Peyer's patch (tissue), 4 donors: ENCODE data around the gene ZBTB16. TPM values are rescaled to one million over a fixed set of nuclear protein-coding genes. Genes with fewer than 3 reads are reported as not detected.

Experiments used
- DNase-seq, 3 donors: peaks; one replicate each; pipeline ENCODE4 v3.0.0-alpha.2; 2017 to 2019
- H3K27ac ChIP-seq, 4 donors: fragments of 200-600 bp; sonication (generic); one replicate each; pipeline ENCODE4 v1.5.1; 2016 to 2019
- H3K27me3 ChIP-seq, 2 donors: fragments of 200-600 bp; sonication (generic); one replicate each; pipeline ENCODE4 v1.5.1; 2019
- H3K36me3 ChIP-seq, 3 donors: fragments of 200-600 bp; sonication (generic); one replicate each; pipeline ENCODE4 v1.5.1; 2016 to 2019
- H3K4me1 ChIP-seq, 4 donors: fragments of 200-600 bp; sonication (generic); one replicate each; pipeline ENCODE4 v1.5.1; 2016 to 2019
- H3K4me3 ChIP-seq, 4 donors: fragments of 200-600 bp; sonication (generic); 1 replicate in 3 of 4; 2 replicates in 1 of 4; pipeline ENCODE4 v1.5.1; 2016 to 2019; ENCODE audit warnings: mild to moderate bottlenecking in 1 of 4
- H3K9me3 ChIP-seq, 4 donors: fragments of 200-600 bp; sonication (generic); one replicate each; pipeline ENCODE4 v1.5.1; 2016 to 2019; ENCODE audit warnings: mild to moderate bottlenecking in 1 of 4
- CTCF ChIP-seq, 6 experiments: fragments of 450-650 bp in 4 of 6; fragments of 200-600 bp in 2 of 6; sonication (generic) in 1 of 6; IDR thresholded peaks; one replicate each; pipeline ENCODE4 v1.5.1; 2017 to 2019; ENCODE audit warnings: antibody characterized with exemption in 6 of 6, mild to moderate bottlenecking in 3 of 6, moderate library complexity in 1 of 6
- POLR2A ChIP-seq, 2 donors: fragments of 450-650 bp; IDR thresholded peaks; one replicate each; pipeline ENCODE4 v1.5.1; 2017; ENCODE audit warnings: antibody characterized with exemption in 2 of 2, mild to moderate bottlenecking in 2 of 2, moderate library complexity in 2 of 2
- total RNA-seq, 4 donors: library from RNA; depleted of rRNA; stranded (reverse); fragments of >200 nt; gene quantifications; one replicate each; pipeline ENCODE4 v1.1.0, GENCODE V29; 2016

ZBTB16 gene
- total RNA-seq, 4 donors from 2014 or later, result 84.8 to 257 (median 155) TPM

GRCh38 chr11:114099392-114100178, 40.1 kb downstream of the ZBTB16 start:
- peaks cover 0 to 2% (median 0%) of the 10 kb centered on the region in 3 donors for H3K36me3 ChIP-seq
- H3K27me3 ChIP-seq, result no peaks in the 10 kb centered on the region
- TF ChIP-seq CTCF (IDR thresholded peaks at IDR 0.05), result no peak
- no peak for TF ChIP-seq POLR2A (IDR thresholded peaks at IDR 0.05)
- no peaks in the 10 kb centered on the region for H3K9me3 ChIP-seq
- H3K4me1 ChIP-seq, result peaks cover 0 to 6% (median 0%) of the 10 kb centered on the region in 4 donors
- peak overlapping the region in 1 of 4 donors; percentile 30 for H3K27ac ChIP-seq
- no peak overlapping the region for H3K4me3 ChIP-seq
- DNase-seq, result peak in 1 of 3 donors; percentile 42

- no peak for DNase-seq
- peaks cover 0 to 5% (median 0%) of the 10 kb centered on the region in 3 donors for H3K36me3 ChIP-seq
- no peak for TF ChIP-seq CTCF (IDR thresholded peaks at IDR 0.05)
- TF ChIP-seq POLR2A (IDR thresholded peaks at IDR 0.05), result no peak
- H3K4me3 ChIP-seq, result no peak overlapping the region
- no peaks in the 10 kb centered on the region for H3K9me3 ChIP-seq
- no peak overlapping the region for H3K27ac ChIP-seq
- H3K4me1 ChIP-seq, result peaks cover 0 to 6% (median 0%) of the 10 kb centered on the region in 4 donors
- H3K27me3 ChIP-seq, result no peaks in the 10 kb centered on the region
These were observed 43.7 kb downstream of the ZBTB16 start for GRCh38 chr11:114102993-114103896.

GRCh38 chr11:114105611-114106010, 46.1 kb downstream of the ZBTB16 start:
- no peaks in the 10 kb centered on the region for H3K27me3 ChIP-seq
- no peak overlapping the region for H3K4me3 ChIP-seq
- H3K9me3 ChIP-seq, result no peaks in the 10 kb centered on the region
- peaks cover 0 to 5% (median 0%) of the 10 kb centered on the region in 3 donors for H3K36me3 ChIP-seq
- no peak overlapping the region for H3K27ac ChIP-seq
- TF ChIP-seq CTCF (IDR thresholded peaks at IDR 0.05) (no peak), POLR2A (IDR thresholded peaks at IDR 0.05) (no peak)
- DNase-seq, result no peak
- peaks cover 0 to 18% (median 0%) of the 10 kb centered on the region in 4 donors for H3K4me1 ChIP-seq

GRCh38 chr11:114106047-114106446, 46.5 kb downstream of the ZBTB16 start:
- no peaks in the 10 kb centered on the region for H3K27me3 ChIP-seq
- DNase-seq, result peak in 1 of 3 donors; percentile 24
- H3K4me3 ChIP-seq, result no peak overlapping the region
- peaks cover 0 to 21% (median 0%) of the 10 kb centered on the region in 4 donors for H3K4me1 ChIP-seq
- no peak for TF ChIP-seq CTCF (IDR thresholded peaks at IDR 0.05)
- TF ChIP-seq POLR2A (IDR thresholded peaks at IDR 0.05), result no peak
- no peaks in the 10 kb centered on the region for H3K9me3 ChIP-seq
- no peak overlapping the region for H3K27ac ChIP-seq
- peaks cover 0 to 5% (median 0%) of the 10 kb centered on the region in 3 donors for H3K36me3 ChIP-seq

- no peaks in the 10 kb centered on the region for H3K9me3 ChIP-seq
- peak in 1 of 3 donors; percentile 30 for DNase-seq
- peaks cover 0 to 21% (median 0%) of the 10 kb centered on the region in 4 donors for H3K4me1 ChIP-seq
These were observed 47.5 kb downstream of the ZBTB16 start for GRCh38 chr11:114106986-114107385.

More at GRCh38 chr11:114106986-114107385, 47.5 kb downstream of the ZBTB16 start:
- Histone ChIP-seq H3K27ac (no peak overlapping the region), H3K27me3 (no peaks in the 10 kb centered on the region), H3K4me3 (no peak overlapping the region), H3K36me3 (peaks cover 0 to 5% (median 0%) of the 10 kb centered on the region in 3 donors)
- no peak for TF ChIP-seq CTCF (IDR thresholded peaks at IDR 0.05)
